Head of caudate nucleus (tissue), 42 donors: ENCODE data around the gene MAML2.

Source experiments
- DNase-seq, 42 donors: peaks; one replicate each; pipeline versions ENCODE4 v3.0.0 to v3.0.0-alpha.2; 2020 to 2021; ENCODE audit warnings: mixed read lengths in 7 of 42
- intact Hi-C: fragments of 100-400 bp; cut with DNase I; formaldehyde crosslinking; loops from one replicate; pipeline ENCODE4 v1.15.0; 2022

MAML2 gene

GRCh38 chr11:96023275-96023674, 319.7 kb downstream of the MAML2 start:
- intact Hi-C loops: no loop called here
- no peak for DNase-seq

- DNase-seq: no peak
- intact Hi-C loops: no loop called here
These were observed 320.9 kb downstream of the MAML2 start for GRCh38 chr11:96021901-96022650.

- no peak for DNase-seq
- intact Hi-C loops: no loop called here
These were observed 322.9 kb downstream of the MAML2 start for GRCh38 chr11:96019810-96020747.

GRCh38 chr11:96019281-96019680, 323.7 kb downstream of the MAML2 start:
- DNase-seq: no peak
- intact Hi-C loops: no loop called here

- no peak for DNase-seq
- intact Hi-C loops: no loop called here
These were observed 325.1 kb downstream of the MAML2 start for GRCh38 chr11:96017856-96018255.

GRCh38 chr11:96016978-96017502, 326.0 kb downstream of the MAML2 start:
- intact Hi-C loops: no loop called here

GRCh38 chr11:96015906-96016565, 327.0 kb downstream of the MAML2 start:
- no peak for DNase-seq
- intact Hi-C loops: no loop called here

More at GRCh38 chr11:96016978-96017502, 326.0 kb downstream of the MAML2 start:
- DNase-seq: no peak

GRCh38 chr11:96014217-96014616, 328.8 kb downstream of the MAML2 start:
- DNase-seq: no peak
- intact Hi-C loops: no loop called here

- peak in 2 of 42 donors; percentile 3 to 16 for DNase-seq
- intact Hi-C loops: no loop called here
These were observed 329.4 kb downstream of the MAML2 start for GRCh38 chr11:96013461-96014213.

- intact Hi-C loops: no loop called here
- DNase-seq: peak; percentile 18 to 87 (median 63)
These were observed 330.7 kb downstream of the MAML2 start for GRCh38 chr11:96012086-96012824.

GRCh38 chr11:96010683-96011082, 332.3 kb downstream of the MAML2 start:
- intact Hi-C loops: no loop called here
- no peak for DNase-seq

GRCh38 chr11:96008161-96008720, 334.8 kb downstream of the MAML2 start:
- intact Hi-C loops: no loop called here
- DNase-seq: no peak

GRCh38 chr11:96006037-96006436, 337.0 kb downstream of the MAML2 start:
- DNase-seq: no peak
- intact Hi-C loops: no loop called here

- no peak for DNase-seq
- intact Hi-C loops: no loop called here
These were observed 338.1 kb downstream of the MAML2 start for GRCh38 chr11:96004862-96005261.

- DNase-seq: no peak
- intact Hi-C loops: no loop called here
These were observed 340.2 kb downstream of the MAML2 start for GRCh38 chr11:96002754-96003290.

GRCh38 chr11:96002339-96002738, 340.7 kb downstream of the MAML2 start:
- intact Hi-C loops: no loop called here

GRCh38 chr11:96001037-96001436, 342.0 kb downstream of the MAML2 start:
- intact Hi-C loops: no loop called here
- peak in 31 of 42 donors; percentile 4 to 74 (median 32) for DNase-seq

More at GRCh38 chr11:96002339-96002738, 340.7 kb downstream of the MAML2 start:
- DNase-seq: no peak
